Thoracic aorta (tissue), 2 donors: Measurements from ENCODE around the gene BLOC1S1. TPM values are rescaled to one million over a fixed set of nuclear protein-coding genes. Genes with fewer than 3 reads are reported as not detected.

Source experiments
- ATAC-seq: fragments of 150-250 bp; one replicate; pipeline ENCODE4 v1.8.0; 2017; ENCODE audit warnings: low read depth; ENCODE audit not compliant: insufficient number of reproducible peaks, low FRiP score
- DNase-seq: peaks from one replicate; pipeline ENCODE4 v3.0.0-alpha.2; 2020; ENCODE audit warnings: low spot score
- H3K27ac ChIP-seq, 2 donors: fragments of 200-600 bp; sonication (generic); 1 replicate in 1 of 2; 2 replicates in 1 of 2; pipeline ENCODE4 v1.5.1; 2016; ENCODE audit warnings: mild to moderate bottlenecking in 2 of 2, moderate library complexity in 2 of 2
- H3K27me3 ChIP-seq: fragments of 200-600 bp; sonication (generic); replicated peaks from 2 replicates; pipeline ENCODE4 v1.6.0; 2016; ENCODE audit warnings: mild to moderate bottlenecking; ENCODE audit not compliant: insufficient read depth
- H3K36me3 ChIP-seq: fragments of 200-600 bp; sonication (generic); one replicate; pipeline ENCODE4 v1.5.1; 2016
- H3K4me1 ChIP-seq, 2 donors: fragments of 200-600 bp; sonication (generic); 1 replicate in 1 of 2; 2 replicates in 1 of 2; pipeline versions ENCODE4 v1.5.1 to v1.6.0; 2016; ENCODE audit warnings: low read depth in 2 of 2, mild to moderate bottlenecking in 1 of 2; ENCODE audit not compliant: control insufficient read depth in 1 of 2
- H3K4me3 ChIP-seq: fragments of 200-600 bp; sonication (generic); 2 replicates; pipeline ENCODE4 v1.5.1; 2016; ENCODE audit warnings: mild to moderate bottlenecking
- H3K9me3 ChIP-seq: fragments of 200-600 bp; sonication (generic); 2 replicates; pipeline ENCODE4 v1.5.1; 2016
- total RNA-seq, 2 donors: library from RNA; depleted of rRNA; stranded (reverse); fragments of >200 nt; gene quantifications; one replicate each; pipeline versions ENCODE4 v1.1.0 to v1.2.3, GENCODE V29; 2016
- TF ChIP-seq, protein P1 (sequence below): fragments of 200-600 bp; sonication (generic); IDR thresholded peaks from one replicate; pipeline ENCODE4 v1.5.1; 2019; ENCODE audit warnings: antibody characterized with exemption

BLOC1S1 gene
- total RNA-seq, 2 donors from 2014 or later: 113 to 117 TPM

DNA sequence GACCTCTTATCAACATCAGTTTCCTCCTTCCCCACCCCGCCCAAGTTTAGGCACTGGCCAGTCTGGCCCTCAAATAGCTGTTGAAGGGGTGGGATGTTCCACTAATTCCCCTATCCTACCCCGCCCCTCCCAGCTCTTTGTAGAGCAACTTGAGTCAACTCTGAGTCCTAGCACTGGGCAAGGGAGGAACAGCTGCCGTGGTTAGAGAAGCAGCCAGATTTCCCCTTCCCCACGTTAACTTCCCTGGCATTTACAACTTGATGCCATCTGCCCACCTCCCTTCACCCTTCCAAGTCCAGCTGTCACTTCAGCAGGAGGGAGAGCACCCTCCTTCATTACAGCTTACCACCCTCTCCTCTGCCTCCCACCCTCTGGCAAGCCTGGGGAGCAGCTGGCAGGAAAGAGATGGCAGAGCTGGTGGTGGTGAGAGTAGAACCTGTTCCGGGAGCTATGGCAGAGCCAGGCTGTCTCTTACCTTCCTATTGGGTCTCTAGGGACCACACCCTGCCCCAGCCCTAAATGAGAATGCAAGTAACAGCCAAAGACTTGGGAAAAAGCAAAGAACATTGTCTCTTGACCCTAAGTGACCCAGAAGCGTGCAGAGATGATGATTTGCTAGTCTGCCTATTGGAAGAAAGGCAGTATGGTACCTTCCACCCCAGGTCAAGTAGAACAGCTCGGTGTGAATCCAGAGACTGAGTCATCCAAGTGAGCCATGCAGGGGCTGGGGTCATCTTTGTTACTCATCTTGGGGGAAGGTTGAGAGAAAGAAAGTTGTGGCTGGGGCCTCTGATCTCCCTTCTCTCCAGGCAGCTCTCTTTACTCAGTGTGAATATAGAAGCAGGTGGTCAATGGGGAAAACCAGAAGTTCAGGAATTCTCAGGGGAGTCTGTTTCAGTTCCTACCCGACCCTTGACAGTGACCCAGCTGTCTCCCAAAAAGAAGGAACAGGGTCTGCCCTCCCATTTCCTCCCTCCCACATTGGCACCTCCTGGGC is 1.5 kb downstream of the BLOC1S1 start:
- H3K9me3 ChIP-seq: no peaks in the 10 kb centered on the region
- no peak for ATAC-seq
- peak overlapping the region; percentile 78 for H3K4me3 ChIP-seq
- TF ChIP-seq, protein P1, sequence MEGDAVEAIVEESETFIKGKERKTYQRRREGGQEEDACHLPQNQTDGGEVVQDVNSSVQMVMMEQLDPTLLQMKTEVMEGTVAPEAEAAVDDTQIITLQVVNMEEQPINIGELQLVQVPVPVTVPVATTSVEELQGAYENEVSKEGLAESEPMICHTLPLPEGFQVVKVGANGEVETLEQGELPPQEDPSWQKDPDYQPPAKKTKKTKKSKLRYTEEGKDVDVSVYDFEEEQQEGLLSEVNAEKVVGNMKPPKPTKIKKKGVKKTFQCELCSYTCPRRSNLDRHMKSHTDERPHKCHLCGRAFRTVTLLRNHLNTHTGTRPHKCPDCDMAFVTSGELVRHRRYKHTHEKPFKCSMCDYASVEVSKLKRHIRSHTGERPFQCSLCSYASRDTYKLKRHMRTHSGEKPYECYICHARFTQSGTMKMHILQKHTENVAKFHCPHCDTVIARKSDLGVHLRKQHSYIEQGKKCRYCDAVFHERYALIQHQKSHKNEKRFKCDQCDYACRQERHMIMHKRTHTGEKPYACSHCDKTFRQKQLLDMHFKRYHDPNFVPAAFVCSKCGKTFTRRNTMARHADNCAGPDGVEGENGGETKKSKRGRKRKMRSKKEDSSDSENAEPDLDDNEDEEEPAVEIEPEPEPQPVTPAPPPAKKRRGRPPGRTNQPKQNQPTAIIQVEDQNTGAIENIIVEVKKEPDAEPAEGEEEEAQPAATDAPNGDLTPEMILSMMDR: no peak
- H3K27me3 ChIP-seq: no peaks in the 10 kb centered on the region
- H3K36me3 ChIP-seq: no peaks in the 10 kb centered on the region
- H3K4me1 ChIP-seq: peaks cover 66 to 84% of the 10 kb centered on the region in 2 donors
- H3K27ac ChIP-seq: peak overlapping the region; percentile 92 to 95
- no peak for DNase-seq

DNA sequence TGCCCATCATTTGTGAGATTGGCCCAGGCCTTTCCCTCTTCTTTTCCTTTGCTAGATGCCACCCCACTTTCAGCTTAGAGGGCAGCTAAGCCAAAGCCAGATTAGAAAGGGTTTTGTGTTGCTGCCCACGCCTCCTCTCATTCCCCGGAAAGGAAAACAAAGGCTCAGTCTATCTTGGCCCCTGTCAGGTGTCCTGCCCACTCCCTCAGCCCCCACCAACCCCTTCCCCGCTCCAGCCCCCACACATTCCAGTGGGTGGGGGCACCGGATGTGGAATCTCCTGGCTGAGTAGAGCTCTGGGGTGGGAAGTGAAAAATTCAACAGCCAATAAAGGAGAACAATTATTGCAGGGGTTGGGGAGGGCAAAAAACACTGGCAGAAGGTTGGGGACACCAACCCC is 2.2 kb downstream of the BLOC1S1 start:
- peak overlapping the region; percentile 78 for H3K4me3 ChIP-seq
- ATAC-seq: no peak
- peaks cover 59 to 83% of the 10 kb centered on the region in 2 donors for H3K4me1 ChIP-seq
- TF ChIP-seq, protein P1: no peak
- no peaks in the 10 kb centered on the region for H3K9me3 ChIP-seq
- DNase-seq: no peak
- H3K36me3 ChIP-seq: no peaks in the 10 kb centered on the region
- H3K27ac ChIP-seq: peak overlapping the region; percentile 92 to 95
- no peaks in the 10 kb centered on the region for H3K27me3 ChIP-seq

DNA sequence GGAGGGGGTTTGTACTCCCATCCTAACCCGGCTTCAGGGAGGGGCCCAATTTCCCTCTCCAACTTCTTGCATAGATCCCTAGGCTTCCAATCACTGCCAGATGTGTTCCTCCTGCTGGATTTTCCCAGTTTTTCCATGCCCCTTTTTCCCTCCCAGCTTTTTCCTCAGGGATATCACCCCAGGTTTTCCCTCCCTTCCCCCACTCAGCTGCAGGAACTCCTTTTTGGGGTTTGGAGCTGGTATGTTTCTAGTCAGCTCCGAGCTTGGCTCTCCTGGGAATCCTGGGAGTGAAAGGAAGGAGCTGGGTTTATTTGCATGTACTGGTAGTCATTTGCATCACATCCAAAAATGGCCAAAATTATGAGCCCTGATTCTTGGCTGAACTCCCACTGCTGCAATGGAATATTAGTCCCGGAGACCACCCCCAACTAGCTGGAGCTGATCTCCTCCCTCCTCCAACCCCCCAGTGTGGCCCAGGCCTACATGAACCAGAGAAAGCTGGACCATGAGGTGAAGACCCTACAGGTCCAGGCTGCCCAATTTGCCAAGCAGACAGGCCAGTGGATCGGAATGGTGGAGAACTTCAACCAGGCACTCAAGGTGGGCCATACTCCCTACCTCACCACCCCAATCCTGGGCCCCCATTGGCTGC is 2.9 kb downstream of the BLOC1S1 start:
- peaks cover 56 to 84% of the 10 kb centered on the region in 2 donors for H3K4me1 ChIP-seq
- no peaks in the 10 kb centered on the region for H3K9me3 ChIP-seq
- H3K4me3 ChIP-seq: no peak overlapping the region
- DNase-seq (no peak), ATAC-seq (no peak)
- H3K27ac ChIP-seq: peak overlapping the region; percentile 92 to 95
- TF ChIP-seq, protein P1: no peak
- H3K27me3 ChIP-seq: no peaks in the 10 kb centered on the region
- H3K36me3 ChIP-seq: no peaks in the 10 kb centered on the region

DNA sequence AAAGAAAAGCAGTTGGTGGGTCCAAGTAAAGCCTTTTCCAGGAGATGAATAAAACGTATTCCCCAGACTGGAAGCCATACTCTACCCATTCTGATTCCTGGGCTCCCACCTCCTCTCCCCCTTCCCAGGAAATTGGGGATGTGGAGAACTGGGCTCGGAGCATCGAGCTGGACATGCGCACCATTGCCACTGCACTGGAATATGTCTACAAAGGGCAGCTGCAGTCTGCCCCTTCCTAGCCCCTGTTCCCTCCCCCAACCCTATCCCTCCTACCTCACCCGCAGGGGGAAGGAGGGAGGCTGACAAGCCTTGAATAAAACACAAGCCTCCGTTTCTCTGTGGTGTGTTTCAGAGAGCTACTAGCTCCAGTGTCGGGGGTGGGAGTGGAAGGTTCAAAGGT is 3.5 kb downstream of the BLOC1S1 start:
- ATAC-seq (no peak), DNase-seq (no peak)
- Histone ChIP-seq H3K9me3 (no peaks in the 10 kb centered on the region), H3K4me3 (peak overlapping the region; percentile 54), H3K27me3 (no peaks in the 10 kb centered on the region), H3K27ac (peak overlapping the region; percentile 92 to 95), H3K36me3 (no peaks in the 10 kb centered on the region), H3K4me1 (peaks cover 56 to 87% of the 10 kb centered on the region in 2 donors)
- TF ChIP-seq, protein P1: no peak

DNA sequence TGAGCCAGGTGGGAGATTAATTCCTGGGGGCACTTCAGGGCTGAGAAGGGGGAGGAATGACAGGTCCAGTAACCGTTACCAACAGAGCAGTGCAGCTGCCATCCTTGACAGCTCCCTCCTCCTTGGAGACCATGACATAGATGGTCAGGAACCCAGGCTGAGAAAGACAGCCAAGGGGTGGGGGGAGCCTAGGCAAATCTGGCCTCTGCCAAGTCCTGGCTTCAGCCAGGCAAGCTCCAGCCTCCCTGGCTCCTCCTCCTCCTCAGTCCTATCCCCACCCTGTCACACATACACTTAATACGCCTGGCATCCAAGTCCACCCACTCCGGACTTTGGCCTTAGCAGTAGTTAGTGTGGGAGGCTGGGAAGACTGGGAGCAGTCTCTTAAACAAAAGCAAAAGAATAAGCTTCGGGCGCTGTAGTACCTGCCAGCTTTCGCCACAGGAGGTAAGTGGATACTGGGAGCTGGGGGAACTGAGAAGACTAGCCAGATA is 4.3 kb downstream of the BLOC1S1 start, which contains the start of gene RDH5:
Gene RDH5 (plus strand): TSS at position 323 of the 494 bp plus-strand sequence. CDS start 792 bp downstream, outside the sequence.
- TF ChIP-seq, protein P1: no peak
- ATAC-seq (peak; percentile 26), DNase-seq (peak; percentile 74)
- Histone ChIP-seq H3K27ac (peak within 1 kb of the TSS; percentile 92 to 95), H3K4me3 (peak within 1 kb of the TSS; percentile 54), H3K4me1 (peaks cover 49 to 89% of the 10 kb centered on the region in 2 donors), H3K36me3 (peaks cover 6% of the 10 kb centered on the region), H3K27me3 (no peaks in the 10 kb centered on the region), H3K9me3 (no peaks in the 10 kb centered on the region)
